ENCODE measurements around the gene ANKRD33B.

GRCh38 chr5:10576790-10577189 lies 12.9 kb downstream of the ANKRD33B start:
- TF ChIP-seq CTCF (IDR thresholded peaks at IDR 0.05) (no peak), POLR2AphosphoS5 (IDR thresholded peaks at IDR 0.05) (no peak), EP300 (IDR thresholded peaks at IDR 0.05) (no peak), POLR2A (IDR thresholded peaks at IDR 0.05) (no peak)

All from upper lobe of left lung (tissue), 4 donors.